Measurements from ENCODE around the gene KPNB1.

DNA sequence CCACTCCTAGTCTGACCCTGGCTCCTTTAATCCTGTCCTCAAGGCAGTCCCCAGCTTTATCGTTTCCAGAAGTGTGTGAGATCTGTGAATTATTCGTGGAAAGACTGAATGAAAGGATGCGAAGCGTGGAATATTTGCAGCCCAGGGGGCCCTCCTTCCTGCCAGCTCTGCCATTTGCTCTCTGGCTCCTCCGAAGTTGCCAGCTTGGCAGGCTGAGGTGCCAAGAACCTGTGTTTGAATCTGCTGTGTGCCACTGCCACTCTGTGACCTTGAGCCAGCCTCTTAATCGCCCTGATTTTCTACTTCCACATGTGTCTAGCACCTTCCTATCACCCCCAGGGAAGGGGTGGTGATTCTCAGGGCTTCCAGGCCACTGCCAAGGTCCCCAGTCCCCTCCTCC lies 55.0 kb downstream of the KPNB1 start:
- no peak for TF ChIP-seq YY1 (IDR thresholded peaks at IDR 0.05; ENCODE audit: low read depth)
- no peak for TF ChIP-seq TAF1 (IDR thresholded peaks at IDR 0.05; ENCODE audit: low read depth)
- TF ChIP-seq, protein P1, sequence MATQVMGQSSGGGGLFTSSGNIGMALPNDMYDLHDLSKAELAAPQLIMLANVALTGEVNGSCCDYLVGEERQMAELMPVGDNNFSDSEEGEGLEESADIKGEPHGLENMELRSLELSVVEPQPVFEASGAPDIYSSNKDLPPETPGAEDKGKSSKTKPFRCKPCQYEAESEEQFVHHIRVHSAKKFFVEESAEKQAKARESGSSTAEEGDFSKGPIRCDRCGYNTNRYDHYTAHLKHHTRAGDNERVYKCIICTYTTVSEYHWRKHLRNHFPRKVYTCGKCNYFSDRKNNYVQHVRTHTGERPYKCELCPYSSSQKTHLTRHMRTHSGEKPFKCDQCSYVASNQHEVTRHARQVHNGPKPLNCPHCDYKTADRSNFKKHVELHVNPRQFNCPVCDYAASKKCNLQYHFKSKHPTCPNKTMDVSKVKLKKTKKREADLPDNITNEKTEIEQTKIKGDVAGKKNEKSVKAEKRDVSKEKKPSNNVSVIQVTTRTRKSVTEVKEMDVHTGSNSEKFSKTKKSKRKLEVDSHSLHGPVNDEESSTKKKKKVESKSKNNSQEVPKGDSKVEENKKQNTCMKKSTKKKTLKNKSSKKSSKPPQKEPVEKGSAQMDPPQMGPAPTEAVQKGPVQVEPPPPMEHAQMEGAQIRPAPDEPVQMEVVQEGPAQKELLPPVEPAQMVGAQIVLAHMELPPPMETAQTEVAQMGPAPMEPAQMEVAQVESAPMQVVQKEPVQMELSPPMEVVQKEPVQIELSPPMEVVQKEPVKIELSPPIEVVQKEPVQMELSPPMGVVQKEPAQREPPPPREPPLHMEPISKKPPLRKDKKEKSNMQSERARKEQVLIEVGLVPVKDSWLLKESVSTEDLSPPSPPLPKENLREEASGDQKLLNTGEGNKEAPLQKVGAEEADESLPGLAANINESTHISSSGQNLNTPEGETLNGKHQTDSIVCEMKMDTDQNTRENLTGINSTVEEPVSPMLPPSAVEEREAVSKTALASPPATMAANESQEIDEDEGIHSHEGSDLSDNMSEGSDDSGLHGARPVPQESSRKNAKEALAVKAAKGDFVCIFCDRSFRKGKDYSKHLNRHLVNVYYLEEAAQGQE (IDR thresholded peaks at IDR 0.05; ENCODE audit: low read depth): no peak
- no peak for TF ChIP-seq EP300 (IDR thresholded peaks at IDR 0.05; ENCODE audit: borderline replicate concordance)
- TF ChIP-seq RAD21 (IDR thresholded peaks at IDR 0.05; ENCODE audit: low read depth): no peak
- TF ChIP-seq FOXM1 (IDR thresholded peaks at IDR 0.05; ENCODE audit: borderline replicate concordance, low read depth): no peak
- TF ChIP-seq, protein P2, sequence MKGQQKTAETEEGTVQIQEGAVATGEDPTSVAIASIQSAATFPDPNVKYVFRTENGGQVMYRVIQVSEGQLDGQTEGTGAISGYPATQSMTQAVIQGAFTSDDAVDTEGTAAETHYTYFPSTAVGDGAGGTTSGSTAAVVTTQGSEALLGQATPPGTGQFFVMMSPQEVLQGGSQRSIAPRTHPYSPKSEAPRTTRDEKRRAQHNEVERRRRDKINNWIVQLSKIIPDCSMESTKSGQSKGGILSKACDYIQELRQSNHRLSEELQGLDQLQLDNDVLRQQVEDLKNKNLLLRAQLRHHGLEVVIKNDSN (IDR thresholded peaks at IDR 0.05): no peak

Data from Ishikawa (cell line).